ENCODE data around the gene NELL1.

GRCh38 chr11:21481255-21481654, 811.9 kb downstream of the NELL1 start:
- TF ChIP-seq CTCF (IDR thresholded peaks at IDR 0.05 in 4 of 5, conservative IDR thresholded peaks at IDR 0.05 in 1 of 5), result no peak
- TF ChIP-seq POLR2A (IDR thresholded peaks at IDR 0.05), result no peak
